Hematopoietic multipotent progenitor cell treated with erythropoietin and hydrocortisone succinate and interleukin-3 and kit ligand, for 15 days (in vitro differentiated cells): ENCODE data around the gene SUGCT.
"Not testable (repeated sequence)": the region's sequence is repeated elsewhere in the genome, so short reads cannot be mapped to it uniquely, and the experiment has no call there.

Source experiments
- DNase-seq: peaks from one replicate; pipeline ENCODE4 v3.0.0-alpha.2; 2015; ENCODE audit warnings: low spot score

Gene SUGCT

GRCh38 chr7:40134428-40135316 is at the start of gene SUGCT, which contains the start of gene MPLKIP:
SUGCT (plus strand) TSS chr7:40135005.
MPLKIP (minus strand) TSS chr7:40134622; CDS start chr7:40134567, 55 bp downstream.
- DNase-seq: peak; percentile 89

- no peak for DNase-seq
These were observed 42.6 kb upstream of the SUGCT start for GRCh38 chr7:40092182-40092581.

GRCh38 chr7:40093631-40094350 is 41.0 kb upstream of the SUGCT start:
- no peak for DNase-seq

GRCh38 chr7:40095230-40095629 is 39.6 kb upstream of the SUGCT start:
- no peak for DNase-seq

GRCh38 chr7:40095695-40096327 is 39.0 kb upstream of the SUGCT start:
- DNase-seq: no peak

GRCh38 chr7:40097728-40098127 is 37.1 kb upstream of the SUGCT start:
- no peak for DNase-seq

GRCh38 chr7:40098810-40099209 is 36.0 kb upstream of the SUGCT start:
- no peak for DNase-seq

- DNase-seq: no peak
These were observed 35.0 kb upstream of the SUGCT start for GRCh38 chr7:40099837-40100236.

GRCh38 chr7:40101201-40101600 is 33.6 kb upstream of the SUGCT start:
- DNase-seq: no peak

- DNase-seq: no peak
These were observed 31.9 kb upstream of the SUGCT start for GRCh38 chr7:40102897-40103296.

GRCh38 chr7:40105879-40106473 is 28.8 kb upstream of the SUGCT start:
- no peak for DNase-seq

GRCh38 chr7:40115936-40116335 is 18.9 kb upstream of the SUGCT start:
- no peak for DNase-seq

GRCh38 chr7:40117199-40117598 is 17.6 kb upstream of the SUGCT start:
- DNase-seq: not testable (repeated sequence)

GRCh38 chr7:40118201-40118600 is 16.6 kb upstream of the SUGCT start:
- not testable (repeated sequence) for DNase-seq

GRCh38 chr7:40120020-40120419 is 14.8 kb upstream of the SUGCT start:
- no peak for DNase-seq

GRCh38 chr7:40122100-40122939 is 12.5 kb upstream of the SUGCT start:
- not testable (repeated sequence) for DNase-seq

- no peak for DNase-seq
These were observed 11.9 kb upstream of the SUGCT start for GRCh38 chr7:40122940-40123254.

GRCh38 chr7:40133561-40134427 is 1.0 kb upstream of the SUGCT start:
- DNase-seq: peak; percentile 23

- DNase-seq: no peak
These were observed 459 bp downstream of the SUGCT start for GRCh38 chr7:40135317-40135610.

GRCh38 chr7:40137563-40137962 is 2.8 kb downstream of the SUGCT start:
- DNase-seq: no peak

GRCh38 chr7:40138973-40139372 is 4.2 kb downstream of the SUGCT start:
- no peak for DNase-seq
